ENCODE data around the gene ARHGAP26. TPM values are rescaled to one million over a fixed set of nuclear protein-coding genes. Genes with fewer than 3 reads are reported as not detected.
A peak's percentile ranks its signal among the peaks of the same experiment; 100 is the strongest.

ARHGAP26 gene
- total and polyA plus RNA-seq, 2 donors (not counting 3 experiments of a cell fraction or from before 2014, with no cell fraction given), result 3.1 to 16.2 TPM

DNA sequence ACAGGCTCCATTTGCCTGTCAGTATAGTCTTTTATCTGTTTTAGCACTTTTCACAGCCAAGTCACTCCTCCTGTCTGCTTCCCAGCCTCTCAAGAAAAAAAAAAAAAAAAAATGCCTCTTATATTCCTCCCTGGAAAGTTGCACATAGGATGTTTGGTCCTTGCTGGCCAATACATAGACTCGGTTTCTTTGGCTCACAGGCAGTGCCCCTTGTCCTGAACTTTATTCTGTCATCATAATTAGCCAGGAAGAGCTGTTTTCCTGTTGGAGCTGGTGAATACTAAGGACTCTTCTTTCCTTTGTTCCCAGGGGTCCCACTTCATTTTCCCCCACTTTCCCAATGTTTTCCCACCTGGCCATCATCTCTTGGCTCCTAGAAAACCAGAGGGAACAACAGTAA, 442.1 kb downstream of the ARHGAP26 start:
- Histone ChIP-seq H3K4me1 (ENCODE audit: control insufficient read depth, extremely low read depth, insufficient read depth, low read length) (peaks cover 28% of the 10 kb centered on the region), H2AFZ (ENCODE audit: low read depth, low read length) (peak overlapping the region; percentile 39), H3K36me3 (ENCODE audit: control insufficient read depth in 2 of 2, extremely low read depth in 1 of 2, insufficient read depth in 2 of 2, low read length in 2 of 2) (no peaks in the 10 kb centered on the region), H3K4me2 (ENCODE audit: insufficient read depth, low read length) (peak overlapping the region; percentile 8), H3K9me3 (replicated peaks; ENCODE audit: control insufficient read depth, insufficient read depth, low read length) (no peaks in the 10 kb centered on the region), H3K27me3 (ENCODE audit: control insufficient read depth in 2 of 2, insufficient read depth in 2 of 2, low read length in 2 of 2) (no peaks in the 10 kb centered on the region), H3K9ac (replicated peaks; ENCODE audit: extremely low read depth, insufficient read depth, low read length) (no peak overlapping the region), H3K79me2 (ENCODE audit: control insufficient read depth, insufficient read depth, low read length) (no peaks in the 10 kb centered on the region), H3K4me3 (replicated peaks in 1 of 3; ENCODE audit: insufficient read depth in 1 of 3, low read depth in 1 of 3, low read length in 3 of 3) (no peak overlapping the region), H3K9me1 (replicated peaks; ENCODE audit: control insufficient read depth, extremely low read depth, insufficient read depth, low read length) (no peaks in the 10 kb centered on the region), H4K20me1 (replicated peaks; ENCODE audit: control insufficient read depth, extremely low read depth, insufficient read depth, low read length) (no peaks in the 10 kb centered on the region), H3K27ac (ENCODE audit: insufficient read depth, low read depth, low read length) (no peak overlapping the region)
- dilution Hi-C loops (cut with MboI; ENCODE audit: extremely low pct_ligation_motif_present, low sequenced_read_pairs) (loop anchor here (25.0 kb wide), 1 partner anchor 175 kb away; no protein-coding TSS in a partner anchor), intact Hi-C loops (cut with micrococcal nuclease) (loop anchor here (2.0 kb wide), 1 partner anchor 191 kb away; the partner anchor contains the start of gene NR3C1)
- POLR2A ChIA-PET, result no interaction called here
- TF ChIP-seq MYC (IDR thresholded peaks at IDR 0.05; ENCODE audit: low read depth, low read length) (no peak), FOS (IDR thresholded peaks at IDR 0.05; ENCODE audit: borderline replicate concordance, insufficient read depth, low read length) (no peak), POLR2A (IDR thresholded peaks at IDR 0.05; ENCODE audit: low read depth, low read length) (no peak), GATA2 (IDR thresholded peaks at IDR 0.05; ENCODE audit: insufficient read depth, insufficient read length, low read depth, low read length) (no peak), POLR2AphosphoS5 (IDR thresholded peaks at IDR 0.05; ENCODE audit: insufficient read depth, low read depth, low read length) (no peak), JUN (IDR thresholded peaks at IDR 0.05; ENCODE audit: borderline replicate concordance, insufficient read depth, insufficient read length, low read depth) (no peak), CTCF (IDR thresholded peaks at IDR 0.05; ENCODE audit: extremely low read depth in 1 of 2, insufficient read depth in 1 of 2, low read depth in 1 of 2, low read length in 2 of 2) (no peak), EZH2 (IDR thresholded peaks at IDR 0.05; ENCODE audit: borderline replicate concordance, low read depth, low read length, severe bottlenecking) (no peak)
- TF ChIP-seq, protein P1, sequence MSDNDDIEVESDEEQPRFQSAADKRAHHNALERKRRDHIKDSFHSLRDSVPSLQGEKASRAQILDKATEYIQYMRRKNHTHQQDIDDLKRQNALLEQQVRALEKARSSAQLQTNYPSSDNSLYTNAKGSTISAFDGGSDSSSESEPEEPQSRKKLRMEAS (IDR thresholded peaks at IDR 0.05; ENCODE audit: insufficient read depth, insufficient read length), result no peak
- BruUV-seq (replicated peaks), result no TSS peak
- FAIRE-seq (peak; percentile 78), DNase-seq (ENCODE audit: low read depth, low spot score) (peak; percentile 72)
- CTCF ChIA-PET, result interaction anchor here (1.3 kb wide), 1 partner anchor 9 kb away, joined by 4 read pairs; no protein-coding TSS in a partner anchor
